ENCODE results near the gene CDCP1. TPM values are rescaled to one million over a fixed set of nuclear protein-coding genes. Genes with fewer than 3 reads are reported as not detected.

CDCP1 gene
- total and polyA plus RNA-seq, 8 donors = 0.30 to 31.4 (median 0.57) TPM

GRCh38 chr3:45124956-45125355 lies 21.2 kb downstream of the CDCP1 start:
- ATAC-seq = no peak
- TF ChIP-seq, protein P1, sequence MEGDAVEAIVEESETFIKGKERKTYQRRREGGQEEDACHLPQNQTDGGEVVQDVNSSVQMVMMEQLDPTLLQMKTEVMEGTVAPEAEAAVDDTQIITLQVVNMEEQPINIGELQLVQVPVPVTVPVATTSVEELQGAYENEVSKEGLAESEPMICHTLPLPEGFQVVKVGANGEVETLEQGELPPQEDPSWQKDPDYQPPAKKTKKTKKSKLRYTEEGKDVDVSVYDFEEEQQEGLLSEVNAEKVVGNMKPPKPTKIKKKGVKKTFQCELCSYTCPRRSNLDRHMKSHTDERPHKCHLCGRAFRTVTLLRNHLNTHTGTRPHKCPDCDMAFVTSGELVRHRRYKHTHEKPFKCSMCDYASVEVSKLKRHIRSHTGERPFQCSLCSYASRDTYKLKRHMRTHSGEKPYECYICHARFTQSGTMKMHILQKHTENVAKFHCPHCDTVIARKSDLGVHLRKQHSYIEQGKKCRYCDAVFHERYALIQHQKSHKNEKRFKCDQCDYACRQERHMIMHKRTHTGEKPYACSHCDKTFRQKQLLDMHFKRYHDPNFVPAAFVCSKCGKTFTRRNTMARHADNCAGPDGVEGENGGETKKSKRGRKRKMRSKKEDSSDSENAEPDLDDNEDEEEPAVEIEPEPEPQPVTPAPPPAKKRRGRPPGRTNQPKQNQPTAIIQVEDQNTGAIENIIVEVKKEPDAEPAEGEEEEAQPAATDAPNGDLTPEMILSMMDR (IDR thresholded peaks at IDR 0.05) = no peak

GRCh38 chr3:45124352-45124751 lies 21.8 kb downstream of the CDCP1 start:
- Histone ChIP-seq H3K4me3 (no peak overlapping the region), H3K27ac (no peak overlapping the region), H3K4me1 (peaks cover 5 to 16% of the 10 kb centered on the region in 2 donors), H3K36me3 (peaks cover 0 to 3% of the 10 kb centered on the region in 2 donors), H3K27me3 (no peaks in the 10 kb centered on the region), H3K9me3 (no peaks in the 10 kb centered on the region)
- intact Hi-C loops (cut with DNase I) = no loop called here
- ATAC-seq (peak; percentile 34), DNase-seq (no peak)
- TF ChIP-seq, protein P1 (IDR thresholded peaks at IDR 0.05) = no peak

More at GRCh38 chr3:45124956-45125355, 21.2 kb downstream of the CDCP1 start:
- Histone ChIP-seq H3K4me3 (no peak overlapping the region), H3K27ac (no peak overlapping the region), H3K36me3 (peaks cover 0 to 3% of the 10 kb centered on the region in 2 donors), H3K4me1 (peaks cover 5 to 16% of the 10 kb centered on the region in 2 donors), H3K9me3 (no peaks in the 10 kb centered on the region), H3K27me3 (no peaks in the 10 kb centered on the region)
- intact Hi-C loops (cut with DNase I) = no loop called here
- no peak for DNase-seq

GRCh38 chr3:45123581-45124269 lies 22.5 kb downstream of the CDCP1 start:
- Histone ChIP-seq H3K27ac (no peak overlapping the region), H3K4me1 (peaks cover 5 to 16% of the 10 kb centered on the region in 2 donors), H3K9me3 (no peaks in the 10 kb centered on the region), H3K27me3 (no peaks in the 10 kb centered on the region), H3K4me3 (no peak overlapping the region), H3K36me3 (no peaks in the 10 kb centered on the region)
- intact Hi-C loops (cut with DNase I) = no loop called here
- TF ChIP-seq, protein P1 (IDR thresholded peaks at IDR 0.05) = no peak
- DNase-seq (no peak), ATAC-seq (no peak)

GRCh38 chr3:45123030-45123429 lies 23.1 kb downstream of the CDCP1 start:
- Histone ChIP-seq H3K4me3 (no peak overlapping the region), H3K27me3 (no peaks in the 10 kb centered on the region), H3K36me3 (no peaks in the 10 kb centered on the region), H3K4me1 (peaks cover 5 to 16% of the 10 kb centered on the region in 2 donors), H3K27ac (no peak overlapping the region), H3K9me3 (no peaks in the 10 kb centered on the region)
- intact Hi-C loops (cut with DNase I) = no loop called here
- ATAC-seq = no peak
- no peak for DNase-seq
- TF ChIP-seq, protein P1 (IDR thresholded peaks at IDR 0.05) = no peak

GRCh38 chr3:45120359-45121158 lies 25.6 kb downstream of the CDCP1 start:
- Histone ChIP-seq H3K27me3 (no peaks in the 10 kb centered on the region), H3K4me3 (no peak overlapping the region), H3K36me3 (no peaks in the 10 kb centered on the region), H3K4me1 (peaks cover 5 to 16% of the 10 kb centered on the region in 2 donors), H3K9me3 (no peaks in the 10 kb centered on the region), H3K27ac (no peak overlapping the region)
- intact Hi-C loops (cut with DNase I) = no loop called here
- no peak for DNase-seq
- ATAC-seq = no peak
- TF ChIP-seq, protein P1 (IDR thresholded peaks at IDR 0.05) = no peak
